Prostate gland (tissue), 2 donors: Measurements from ENCODE around the gene ATP2A1.

Experiments
- POLR2AphosphoS5 ChIP-seq: sonication (generic); formaldehyde crosslinking; IDR thresholded peaks from one replicate; pipeline ENCODE4 v1.6.1; 2017; ENCODE audit warnings: antibody characterized with exemption
- TF ChIP-seq, protein P1 (sequence below), 4 experiments: fragments of 200-600 bp in 2 of 4; fragments of 450-650 bp in 2 of 4; sonication (generic) in 2 of 4; IDR thresholded peaks; 1 replicate in 3 of 4; 2 replicates in 1 of 4; pipeline ENCODE4 v1.5.1; 2016 to 2019; ENCODE audit warnings: antibody characterized with exemption in 4 of 4, mild to moderate bottlenecking in 2 of 4, moderate library complexity in 2 of 4

- TF ChIP-seq, protein P1, sequence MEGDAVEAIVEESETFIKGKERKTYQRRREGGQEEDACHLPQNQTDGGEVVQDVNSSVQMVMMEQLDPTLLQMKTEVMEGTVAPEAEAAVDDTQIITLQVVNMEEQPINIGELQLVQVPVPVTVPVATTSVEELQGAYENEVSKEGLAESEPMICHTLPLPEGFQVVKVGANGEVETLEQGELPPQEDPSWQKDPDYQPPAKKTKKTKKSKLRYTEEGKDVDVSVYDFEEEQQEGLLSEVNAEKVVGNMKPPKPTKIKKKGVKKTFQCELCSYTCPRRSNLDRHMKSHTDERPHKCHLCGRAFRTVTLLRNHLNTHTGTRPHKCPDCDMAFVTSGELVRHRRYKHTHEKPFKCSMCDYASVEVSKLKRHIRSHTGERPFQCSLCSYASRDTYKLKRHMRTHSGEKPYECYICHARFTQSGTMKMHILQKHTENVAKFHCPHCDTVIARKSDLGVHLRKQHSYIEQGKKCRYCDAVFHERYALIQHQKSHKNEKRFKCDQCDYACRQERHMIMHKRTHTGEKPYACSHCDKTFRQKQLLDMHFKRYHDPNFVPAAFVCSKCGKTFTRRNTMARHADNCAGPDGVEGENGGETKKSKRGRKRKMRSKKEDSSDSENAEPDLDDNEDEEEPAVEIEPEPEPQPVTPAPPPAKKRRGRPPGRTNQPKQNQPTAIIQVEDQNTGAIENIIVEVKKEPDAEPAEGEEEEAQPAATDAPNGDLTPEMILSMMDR (IDR thresholded peaks at IDR 0.05) = no peak
- TF ChIP-seq POLR2AphosphoS5 = no peak
Measured at GRCh38 chr16:28844226-28844885, 33.9 kb upstream of the ATP2A1 start.
